Middle frontal gyrus (tissue), 1 donor: ENCODE data around the gene RPP25L.
A peak's percentile ranks its signal among the peaks of the same experiment; 100 is the strongest.

Source experiments
- DNase-seq: peaks from one replicate; pipeline ENCODE4 v3.0.0-alpha.2; 2015; ENCODE audit warnings: low spot score; ENCODE audit errors: extremely low spot score

RPP25L gene

DNA sequence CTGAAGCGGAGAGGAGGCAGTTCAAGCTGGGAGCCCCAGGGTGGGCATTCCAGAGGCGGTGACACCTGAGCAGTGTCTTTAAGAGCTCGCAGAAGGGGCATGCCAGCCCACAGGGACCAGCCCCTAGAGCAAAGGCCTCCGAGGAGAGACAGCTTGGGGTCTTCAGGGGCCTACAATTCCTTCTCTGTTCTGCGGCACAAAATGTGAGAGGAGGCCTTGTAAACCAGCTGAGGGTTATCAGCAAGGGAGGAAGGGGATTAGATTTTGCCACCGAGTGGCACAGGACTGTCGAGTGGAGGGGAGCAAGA, 26.2 kb upstream of the RPP25L start:
- no peak for DNase-seq

DNA sequence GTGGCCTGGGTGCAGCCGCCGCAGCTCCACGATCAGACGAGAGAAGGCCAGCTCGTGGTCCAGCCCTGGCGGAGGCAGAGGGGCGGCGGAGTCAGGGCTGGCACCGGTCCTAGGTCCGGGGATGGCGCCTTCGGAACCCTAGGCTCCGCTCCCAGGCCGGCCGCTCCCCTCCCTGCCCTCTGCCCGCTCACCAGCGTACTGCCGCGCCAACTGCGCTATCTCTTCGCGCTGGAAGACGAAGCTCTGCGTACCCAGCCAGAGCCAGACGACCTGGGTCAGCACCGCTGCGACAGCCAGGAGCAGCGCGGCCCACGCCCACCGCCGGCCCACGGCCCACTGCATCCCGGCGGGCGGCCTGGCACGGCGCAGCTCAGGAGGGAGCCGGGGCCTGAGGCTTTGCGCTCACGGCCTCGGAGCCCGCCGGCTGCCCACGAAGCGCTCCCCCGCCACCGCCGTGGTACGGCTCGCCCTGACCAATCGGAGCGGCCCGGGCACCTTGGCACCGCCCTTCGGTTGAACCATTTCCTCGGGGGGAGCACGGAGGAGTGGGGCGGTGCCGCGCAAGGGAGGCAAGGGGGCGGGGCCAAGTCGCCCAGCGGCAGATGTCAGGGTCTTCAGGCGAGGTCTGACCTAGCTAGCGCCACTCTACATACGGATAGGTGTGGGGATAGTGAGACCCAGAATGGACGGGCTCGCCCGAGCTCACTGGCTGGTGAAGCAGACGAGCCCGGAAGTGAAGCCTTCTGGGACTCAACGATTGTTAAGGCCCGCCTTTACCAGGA, 25.6 kb upstream of the RPP25L start, which contains the start of gene SIGMAR1:
TSS of gene SIGMAR1 (minus strand) at position 432 of the 782 bp plus-strand sequence. CDS start at position 342, 90 bp downstream.
- DNase-seq: peak; percentile 85

DNA sequence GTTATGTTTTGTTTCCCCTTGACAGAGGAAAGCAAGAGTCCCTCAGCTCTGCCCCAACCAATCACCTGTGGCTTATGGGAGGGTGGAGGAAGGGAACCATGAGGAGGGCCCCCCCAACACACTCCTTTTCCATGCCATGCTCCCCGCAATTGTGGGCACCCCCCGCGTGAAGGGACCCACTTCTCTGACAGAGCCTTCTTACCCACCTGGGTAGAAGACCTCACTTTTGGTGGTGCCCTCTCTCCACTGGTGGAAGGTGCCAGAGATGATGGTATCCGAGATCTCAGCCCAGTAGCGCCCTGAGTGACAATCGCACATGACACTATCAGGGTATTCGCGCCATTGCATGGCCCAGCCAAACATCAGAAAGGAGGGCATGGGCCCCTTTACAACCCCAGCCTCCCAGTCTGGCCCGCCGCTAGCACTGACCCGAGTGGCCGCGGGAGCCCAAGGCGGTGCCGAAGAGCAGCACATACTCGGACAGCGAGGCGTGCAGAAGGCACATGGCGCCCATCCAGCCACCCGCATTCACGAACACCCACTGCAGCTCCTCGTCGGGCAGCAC, 25.0 kb upstream of the RPP25L start:
- no peak for DNase-seq

DNA sequence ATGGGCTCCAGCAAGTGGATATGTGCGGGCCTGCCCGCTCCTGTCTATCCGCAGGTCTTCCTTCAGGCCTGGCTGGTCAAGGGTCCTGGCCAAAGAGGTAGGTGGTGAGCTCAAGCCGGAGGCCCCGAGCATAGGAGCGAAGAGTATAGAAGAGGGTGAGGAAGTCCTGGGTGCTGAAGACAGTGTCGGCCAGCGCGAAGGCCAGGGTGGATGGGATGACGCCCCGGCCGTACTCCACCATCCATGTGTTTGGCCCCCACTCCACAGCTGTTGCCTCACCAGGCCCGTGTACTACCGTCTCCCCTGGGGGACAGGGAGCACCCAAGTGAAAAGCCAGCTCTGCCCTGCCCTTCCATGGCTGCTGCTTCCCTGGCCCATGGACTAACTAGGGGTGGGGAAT, 23.7 kb upstream of the RPP25L start:
- no peak for DNase-seq

DNA sequence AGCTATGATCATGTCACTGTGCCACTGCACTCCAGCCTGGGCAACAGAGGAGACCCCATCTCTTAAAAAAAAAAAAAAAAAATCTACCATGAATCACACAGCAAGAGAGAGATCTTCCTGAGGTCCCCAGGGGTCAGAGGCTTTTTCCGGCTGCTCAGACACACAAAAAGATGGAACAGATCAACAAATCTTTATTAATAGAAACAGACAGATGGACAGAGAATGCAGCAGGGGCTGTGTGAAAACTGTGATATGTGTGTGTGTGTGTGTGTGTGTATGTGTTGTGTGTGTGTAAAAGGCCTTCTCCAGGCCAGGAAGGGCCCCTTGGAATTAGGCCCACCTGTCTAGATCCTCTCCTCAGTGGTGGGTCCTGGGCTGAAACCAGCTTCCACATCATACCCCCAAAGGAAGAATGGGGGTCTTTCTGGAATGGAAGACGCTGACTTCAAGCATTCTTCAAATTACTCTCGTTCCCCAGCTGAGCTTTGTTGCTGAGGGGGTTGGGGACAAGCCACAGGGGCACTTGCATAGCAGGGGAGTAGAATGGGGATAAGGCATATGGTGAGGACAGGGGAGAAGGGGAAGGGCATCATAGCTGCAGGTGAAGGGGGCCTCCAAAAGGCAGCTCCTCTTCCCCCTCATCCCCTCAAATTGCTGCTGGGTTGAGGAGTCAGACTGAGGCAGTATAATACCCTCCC, 22.8 kb upstream of the RPP25L start:
- DNase-seq: no peak

DNA sequence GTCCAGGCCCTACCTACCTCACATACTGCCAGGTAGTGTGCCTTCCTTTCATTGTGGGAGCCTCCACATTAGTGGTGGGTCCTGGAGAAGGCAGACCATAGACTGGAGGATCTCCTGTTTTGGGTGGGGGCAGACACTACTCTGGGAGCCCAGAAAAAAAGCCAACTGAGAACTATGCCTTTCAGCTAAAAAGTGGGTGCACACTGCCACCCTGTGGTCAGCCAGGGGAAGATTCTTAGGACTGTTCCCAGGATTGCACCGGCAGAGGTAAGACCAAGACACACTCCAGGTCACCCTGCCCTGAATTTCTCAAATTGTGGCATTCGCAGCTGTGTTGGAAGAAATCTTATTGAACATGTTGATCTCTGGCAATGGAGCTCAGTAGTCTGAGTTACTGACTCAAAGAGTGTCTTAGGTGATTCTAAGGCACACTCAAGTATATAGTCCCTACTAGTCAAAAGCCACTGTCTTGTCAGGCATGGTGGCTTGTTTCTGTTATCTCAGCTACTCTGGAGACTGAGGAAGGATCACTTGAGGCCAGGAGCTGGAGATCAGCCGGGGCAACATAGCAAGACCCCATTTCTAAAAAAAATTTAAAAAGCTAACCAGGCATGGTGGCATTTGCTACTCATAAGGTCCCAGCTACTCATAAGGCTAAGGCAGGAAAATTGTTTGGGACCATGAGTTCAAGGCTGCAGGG, 22.1 kb upstream of the RPP25L start:
- DNase-seq: peak; percentile 46

- DNase-seq: no peak
Observed at GRCh38 chr9:34633166-34633565, 21.3 kb upstream of the RPP25L start.

GRCh38 chr9:34630402-34631154, 18.7 kb upstream of the RPP25L start:
- no peak for DNase-seq

GRCh38 chr9:34629491-34629808, 17.6 kb upstream of the RPP25L start:
- DNase-seq: no peak

GRCh38 chr9:34628656-34629490, 17.0 kb upstream of the RPP25L start, which contains the start of gene ARID3C:
Gene ARID3C (minus strand): TSS chr9:34629066. CDS start chr9:34628014, 1,052 bp downstream.
- no peak for DNase-seq

- DNase-seq: no peak
Observed at GRCh38 chr9:34627716-34628655, 16.1 kb upstream of the RPP25L start.

- no peak for DNase-seq
Observed at GRCh38 chr9:34625186-34625486, 13.2 kb upstream of the RPP25L start.

GRCh38 chr9:34624475-34625185, 12.7 kb upstream of the RPP25L start:
- DNase-seq: no peak

DNA sequence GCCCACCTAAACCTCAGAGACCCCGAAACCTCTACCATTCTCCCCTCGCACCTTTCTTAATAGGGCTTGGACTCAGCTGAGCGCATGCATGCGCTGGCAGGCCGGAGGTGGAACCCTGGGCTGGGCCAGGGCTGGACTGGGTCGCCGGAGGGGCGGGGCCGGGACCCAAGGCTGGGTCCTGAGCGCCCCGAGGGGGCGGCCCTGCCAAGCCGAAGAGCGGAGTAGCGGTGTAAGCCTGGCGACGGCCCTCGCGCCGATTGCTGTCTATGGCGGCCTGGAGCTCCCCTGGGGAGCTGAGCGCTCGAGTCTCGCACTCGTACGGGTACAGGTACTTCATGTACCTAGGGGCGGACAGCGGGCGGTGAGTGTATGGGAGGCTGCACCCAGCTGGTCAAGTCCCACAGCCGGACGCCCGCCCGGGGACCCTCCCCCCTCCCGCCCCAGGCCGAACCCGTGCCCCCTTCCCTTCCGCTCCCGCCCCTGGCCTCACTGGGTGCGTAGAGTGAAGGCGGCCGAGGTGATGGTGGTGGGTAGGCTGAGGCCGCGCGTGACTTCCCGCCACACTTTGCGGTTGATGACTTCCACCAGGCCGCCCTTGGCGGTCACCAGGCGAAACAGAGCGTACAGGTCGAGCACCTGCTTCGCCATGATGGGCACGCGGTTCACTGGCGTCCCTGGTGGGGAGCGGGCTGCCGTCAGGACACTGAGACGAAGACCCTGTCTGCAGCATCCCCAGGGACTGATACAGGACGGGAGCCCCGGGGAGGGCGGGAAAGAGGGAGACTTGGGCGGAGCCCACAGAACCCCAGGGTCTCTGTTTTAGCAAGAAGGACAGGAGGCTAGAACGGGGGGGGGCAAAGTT, 11.7 kb upstream of the RPP25L start:
- DNase-seq: no peak

DNA sequence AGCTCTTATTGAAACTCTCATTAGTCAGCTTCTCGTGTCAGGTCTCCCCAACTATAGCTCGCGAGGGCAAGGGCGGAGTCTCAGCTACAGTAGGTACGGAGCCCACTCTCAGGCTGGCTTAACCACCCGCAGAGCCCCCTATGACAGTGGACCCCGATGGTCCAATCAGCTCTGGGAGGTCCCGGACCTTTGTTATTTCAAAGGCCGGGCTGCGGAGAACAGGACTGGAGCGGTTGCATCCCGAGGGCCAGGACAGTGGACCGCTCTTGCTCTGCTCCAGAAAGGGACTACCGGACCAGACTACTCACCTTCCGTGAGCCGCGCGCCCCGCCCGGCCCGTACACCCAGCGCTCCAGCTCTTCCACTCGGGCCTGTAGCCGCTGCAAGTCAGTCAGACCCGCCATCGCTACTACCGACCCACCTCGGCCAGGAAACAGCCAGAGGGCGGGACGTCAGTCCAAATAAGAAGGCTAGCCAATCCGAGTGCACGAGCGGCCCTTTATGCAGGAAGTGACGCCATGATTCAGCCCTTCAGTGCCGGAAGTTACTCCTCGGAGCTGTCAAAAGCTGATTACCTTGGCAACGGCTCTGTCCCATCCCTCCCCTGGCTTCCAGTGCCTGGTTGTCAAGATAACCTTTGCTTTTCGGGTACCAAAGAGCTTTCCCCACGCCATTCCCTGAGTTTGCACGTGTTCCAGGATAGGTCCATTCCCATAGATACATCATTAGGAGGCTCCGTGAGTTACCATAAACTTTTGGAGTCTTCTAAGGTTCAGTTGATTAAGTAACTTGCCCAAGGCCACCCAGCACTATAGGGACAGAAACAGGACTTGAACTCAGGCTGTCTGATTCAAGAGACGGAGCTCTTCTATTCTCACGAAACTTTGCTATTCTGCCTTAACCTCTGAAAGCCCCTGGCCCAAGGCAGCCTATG, 8.4 kb upstream of the RPP25L start, which contains the start of gene DCTN3:
TSS of gene DCTN3 (minus strand) at position 435 of the 934 bp plus-strand sequence. CDS start at position 404, 31 bp downstream.
- peak; percentile 94 for DNase-seq

DNA sequence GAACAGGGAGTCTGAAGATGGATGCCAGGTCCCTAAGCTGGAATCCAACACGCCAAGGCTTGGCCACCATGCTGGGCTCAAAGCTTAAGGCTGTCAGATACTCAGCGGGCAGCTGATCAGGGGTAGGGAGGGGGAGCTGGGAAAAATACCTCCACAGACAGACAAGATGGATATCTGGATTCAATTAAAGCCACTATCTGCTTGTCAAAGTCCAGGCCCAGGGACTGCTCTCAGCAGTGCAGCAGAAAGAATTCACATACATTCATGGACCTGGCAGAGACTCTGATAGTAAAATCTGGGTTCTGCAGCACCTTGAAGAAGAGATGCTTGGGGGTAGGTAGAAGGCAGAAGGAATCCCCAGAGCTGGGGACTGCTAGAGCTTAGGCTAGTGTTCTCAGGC, 3.2 kb upstream of the RPP25L start:
- no peak for DNase-seq
